GM12878 (cell line): ENCODE data around the gene CDKN3. TPM values are rescaled to one million over a fixed set of nuclear protein-coding genes. Genes with fewer than 3 reads are reported as not detected.

Experiments
- ATAC-seq: fragments of 200-7000 bp; cut with Tn5 transposase; 3 replicates; pipeline ENCODE4 v1.9.1; 2020; ENCODE audit warnings: mild to moderate bottlenecking, moderate library complexity
- BruUV-seq: library from RNA; stranded (reverse); fragments of 400-500 nt; replicated peaks from 2 replicates; lab custom pipeline; 2021; lab: Mats Ljungman, UMichigan
- CTCF ChIA-PET: fragments of 300-600 bp; sonication (Branson Sonifier 250); formaldehyde crosslinking; extraction: SDS; loops from one replicate; lab custom pipeline; 2021; ENCODE audit warnings: inconsistent platforms; lab: Yijun Ruan, JAX
- POLR2A ChIA-PET: fragments of 350-600 bp; formaldehyde crosslinking; extraction: SDS; loops from one replicate; lab custom pipeline; 2021; ENCODE audit warnings: inconsistent platforms; lab: Charles Lee
- RAD21 ChIA-PET: fragments of 300-600 bp; sonication (Branson Sonifier 250); formaldehyde crosslinking; loops from one replicate; lab custom pipeline; 2023; ENCODE audit warnings: antibody characterized with exemption; ENCODE audit not compliant: unreplicated experiment; lab: Charles Lee
- SMC1A ChIA-PET: fragments of 300-600 bp; sonication (Branson Sonifier 250); formaldehyde crosslinking; loops from one replicate; lab custom pipeline; 2023; ENCODE audit not compliant: unreplicated experiment, uncharacterized antibody; lab: Charles Lee
- DNase-seq: peaks from one replicate; pipeline ENCODE4 v3.0.0-alpha.2; 2011; ENCODE audit warnings: low read depth, low spot score
- FAIRE-seq: peaks from 3 replicates; lab custom pipeline; 2011; peaks lifted over from hg19 to GRCh38; lab: Jason Lieb, UNC
- H2AFZ ChIP-seq: 2 replicates; pipeline ENCODE4 v1.6.0; 2011; ENCODE audit warnings: low read depth, low read length, control low read depth; ENCODE audit not compliant: control insufficient read depth
- H3K27ac ChIP-seq: 2 replicates; pipeline ENCODE4 v1.5.1; 2011; ENCODE audit warnings: control low read depth; ENCODE audit not compliant: control insufficient read depth, insufficient read depth
- H3K27me3 ChIP-seq, 2 experiments: replicated peaks in 1 of 2; 2 replicates each; pipeline versions ENCODE4 v1.6.0 to v1.6.1; 2011; ENCODE audit warnings: low read length in 1 of 2; ENCODE audit not compliant: control insufficient read depth in 2 of 2, insufficient read depth in 2 of 2
- H3K36me3 ChIP-seq, 2 experiments: 2 replicates each; pipeline ENCODE4 v1.5.1; 2011; ENCODE audit warnings: low read length in 1 of 2; ENCODE audit not compliant: control insufficient read depth in 2 of 2, insufficient read depth in 2 of 2
- H3K4me1 ChIP-seq: 2 replicates; pipeline ENCODE4 v1.6.1; 2011; ENCODE audit warnings: mild to moderate bottlenecking, low read length, moderate library complexity, mixed read lengths; ENCODE audit not compliant: control insufficient read depth, insufficient read depth
- H3K4me2 ChIP-seq: 2 replicates; pipeline ENCODE4 v1.6.0; 2011; ENCODE audit warnings: control low read depth; ENCODE audit not compliant: control insufficient read depth, insufficient read depth
- H3K4me3 ChIP-seq: fragments of 200-600 bp; sonication (generic); 2 replicates; pipeline ENCODE4 v1.5.1; 2016
- H3K79me2 ChIP-seq: 2 replicates; pipeline ENCODE4 v1.6.0; 2011; ENCODE audit warnings: low read length; ENCODE audit not compliant: control insufficient read depth, insufficient read depth
- H3K9ac ChIP-seq: 2 replicates; pipeline ENCODE4 v1.8.0; 2011; ENCODE audit warnings: low read length, control low read depth, mixed read lengths; ENCODE audit not compliant: control insufficient read depth, insufficient read depth
- H3K9me3 ChIP-seq: replicated peaks from 3 replicates; pipeline ENCODE4 v1.5.1; 2011; ENCODE audit warnings: mild to moderate bottlenecking, low read length; ENCODE audit not compliant: control insufficient read depth, insufficient read depth
- H4K20me1 ChIP-seq: 2 replicates; pipeline ENCODE4 v1.6.0; 2011; ENCODE audit not compliant: control insufficient read depth, insufficient read depth
- BMI1 ChIP-seq: fragments of 450-650 bp; IDR thresholded peaks from 2 replicates; pipeline ENCODE4 v1.6.1; 2016; ENCODE audit warnings: mild to moderate bottlenecking, moderate library complexity, borderline replicate concordance
- LARP7 ChIP-seq: fragments of 450-650 bp; IDR thresholded peaks from 2 replicates; pipeline ENCODE4 v1.6.1; 2017; ENCODE audit warnings: mild to moderate bottlenecking
- MTA3 ChIP-seq: IDR thresholded peaks from 2 replicates; pipeline ENCODE4 v1.6.1; 2012; ENCODE audit warnings: low read length, inconsistent platforms, borderline replicate concordance
- MYC ChIP-seq: IDR thresholded peaks from 2 replicates; pipeline ENCODE4 v1.6.1; 2011; ENCODE audit warnings: mild to moderate bottlenecking, low read length, moderate library complexity, inconsistent platforms; ENCODE audit not compliant: insufficient read depth, insufficient replicate concordance, insufficient read length, severe bottlenecking
- PAX8 ChIP-seq: fragments of 450-650 bp; IDR thresholded peaks from 2 replicates; pipeline ENCODE4 v1.6.1; 2017; ENCODE audit warnings: mild to moderate bottlenecking, moderate library complexity
- PML ChIP-seq: IDR thresholded peaks from 2 replicates; pipeline ENCODE4 v1.6.1; 2012; ENCODE audit warnings: low read length, inconsistent platforms
- RELA ChIP-seq: fragments of 450-650 bp; IDR thresholded peaks from 2 replicates; pipeline ENCODE4 v1.8.0; 2014; ENCODE audit warnings: borderline replicate concordance; ENCODE audit not compliant: partially characterized antibody
- YBX1 ChIP-seq: fragments of 450-650 bp; IDR thresholded peaks from 2 replicates; pipeline ENCODE4 v1.6.1; 2016; ENCODE audit warnings: antibody characterized with exemption
- ZNF274 ChIP-seq: IDR thresholded peaks from one replicate; pipeline ENCODE4 v1.8.0; 2011; ENCODE audit not compliant: insufficient read length, insufficient read depth
- WGBS: methylation state at CpG from one replicate; pipeline ENCODE4 v1.1.6; 2016; ENCODE audit warnings: low lambda C conversion rate; ENCODE audit not compliant: insufficient replicate concordance, insufficient coverage; ENCODE audit errors: missing lambda C conversion rate; 5-methylcytosine and 5-hydroxymethylcytosine counted together
- in situ Hi-C: fragments of 300-500 bp; cut with MboI; formaldehyde crosslinking; loops from 9 replicates; pipeline ENCODE4 v1.14.3; 2018; ENCODE audit warnings: mixed read lengths
- intact Hi-C: fragments of 100-400 bp; cut with micrococcal nuclease; formaldehyde crosslinking; loops from one replicate; pipeline ENCODE4 v1.14.2; 2022; ENCODE audit not compliant: unreplicated experiment
- polyA plus RNA-seq, 11 experiments: library from polyadenylated mRNA; depleted of rRNA in 4 of 11; unstranded in 6 of 11; stranded (reverse) in 5 of 11; fragments of >200 nt; fragmentation: Nextera tagmentation in 4 of 11; fragmentation: Illumina TruSeq in 1 of 11; extraction: Ambion mirVana in 4 of 11; extraction: Trizol in 1 of 11; gene quantifications; 1 replicate in 1 of 11; 2 replicates in 10 of 11; pipeline versions ENCODE4 v1.2.1 to v1.2.3, GENCODE V29; 2011 to 2016; ENCODE audit warnings: inconsistent platforms in 2 of 11, missing spikeins in 2 of 11, low read depth in 1 of 11
- total RNA-seq, 4 experiments: library from RNA; depleted of rRNA in 3 of 4; stranded (reverse); fragments of >200 nt in 3 of 4; fragmentation: Illumina TruSeq in 1 of 4; extraction: Trizol in 1 of 4; gene quantifications; 2 replicates each; pipeline versions ENCODE4 v1.2.1 to v1.2.3, GENCODE V29; 2013 to 2021
- TF ChIP-seq, protein P1 (sequence below): fragments of 450-650 bp; IDR thresholded peaks from 2 replicates; pipeline ENCODE4 v1.6.1; 2018; ENCODE audit warnings: borderline replicate concordance, mild to moderate bottlenecking; ENCODE audit not compliant: partially characterized antibody

Gene CDKN3
- total and polyA plus RNA-seq, 10 of the 15 experiments (the other 5 are each of a cell fraction or from before 2014, with no cell fraction given): 54.9 to 197 (median 111) TPM

DNA sequence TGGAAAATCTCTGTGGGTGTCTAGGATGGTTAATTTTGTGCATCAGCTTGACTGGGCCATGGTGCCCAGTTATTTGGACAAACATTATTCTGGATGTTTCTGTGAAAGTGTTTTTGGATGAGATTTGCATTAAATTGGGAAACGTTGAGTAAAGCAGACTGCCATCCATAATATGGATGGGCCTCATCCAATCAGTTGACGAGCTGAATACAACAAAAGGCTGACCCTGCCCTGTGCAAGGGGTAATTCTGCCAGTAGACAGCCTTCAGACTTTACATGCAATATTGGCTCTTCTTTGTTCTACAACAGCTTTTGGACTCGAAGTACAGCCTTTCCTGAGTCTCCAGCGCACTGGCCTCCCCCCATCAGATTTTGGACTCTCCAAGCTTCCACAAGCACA is 1.5 kb upstream of the CDKN3 start:
- SMC1A ChIA-PET: interaction anchor here (0.6 to 3.6 kb wide), 2 partner anchors 40 to 177 kb away, joined by 3 to 21 read pairs; no protein-coding TSS in a partner anchor
- DNase-seq (no peak), FAIRE-seq (no peak), ATAC-seq (no peak)
- in situ Hi-C loops: no loop called here
- Histone ChIP-seq H3K27ac (no peak overlapping the region), H3K9ac (no peak overlapping the region), H3K9me3 (no peaks in the 10 kb centered on the region), H3K4me2 (no peak overlapping the region), H3K36me3 (no peaks in the 10 kb centered on the region), H4K20me1 (no peaks in the 10 kb centered on the region), H3K27me3 (no peaks in the 10 kb centered on the region), H3K79me2 (peaks cover 17% of the 10 kb centered on the region), H3K4me3 (no peak overlapping the region), H2AFZ (no peak overlapping the region), H3K4me1 (no peaks in the 10 kb centered on the region)
- intact Hi-C loops: loop anchor here (5.0 kb wide), 2 partner anchors 42 to 92 kb away; partner anchors contain the start of gene GMFB
- CTCF ChIA-PET: interaction anchor here (0.8 to 1.2 kb wide), 2 partner anchors 20 to 381 kb away, joined by 3 read pairs; no protein-coding TSS in a partner anchor
- BruUV-seq: no TSS peak
- POLR2A ChIA-PET: interaction anchor here (1.1 kb wide), 1 partner anchor 128 kb away, joined by 3 read pairs; no protein-coding TSS in a partner anchor
- RAD21 ChIA-PET: interaction anchor here (4.1 kb wide), 1 partner anchor 92 kb away, joined by 16 read pairs; no protein-coding TSS in a partner anchor
- WGBS: 64% methylated on average over 4 of the region's 4 CpGs
- TF ChIP-seq PML (no peak), RELA (no peak), PAX8 (no peak), YBX1 (no peak), ZNF274 (no peak), LARP7 (no peak), MTA3 (no peak), MYC (no peak), BMI1 (no peak)
- TF ChIP-seq, protein P1, sequence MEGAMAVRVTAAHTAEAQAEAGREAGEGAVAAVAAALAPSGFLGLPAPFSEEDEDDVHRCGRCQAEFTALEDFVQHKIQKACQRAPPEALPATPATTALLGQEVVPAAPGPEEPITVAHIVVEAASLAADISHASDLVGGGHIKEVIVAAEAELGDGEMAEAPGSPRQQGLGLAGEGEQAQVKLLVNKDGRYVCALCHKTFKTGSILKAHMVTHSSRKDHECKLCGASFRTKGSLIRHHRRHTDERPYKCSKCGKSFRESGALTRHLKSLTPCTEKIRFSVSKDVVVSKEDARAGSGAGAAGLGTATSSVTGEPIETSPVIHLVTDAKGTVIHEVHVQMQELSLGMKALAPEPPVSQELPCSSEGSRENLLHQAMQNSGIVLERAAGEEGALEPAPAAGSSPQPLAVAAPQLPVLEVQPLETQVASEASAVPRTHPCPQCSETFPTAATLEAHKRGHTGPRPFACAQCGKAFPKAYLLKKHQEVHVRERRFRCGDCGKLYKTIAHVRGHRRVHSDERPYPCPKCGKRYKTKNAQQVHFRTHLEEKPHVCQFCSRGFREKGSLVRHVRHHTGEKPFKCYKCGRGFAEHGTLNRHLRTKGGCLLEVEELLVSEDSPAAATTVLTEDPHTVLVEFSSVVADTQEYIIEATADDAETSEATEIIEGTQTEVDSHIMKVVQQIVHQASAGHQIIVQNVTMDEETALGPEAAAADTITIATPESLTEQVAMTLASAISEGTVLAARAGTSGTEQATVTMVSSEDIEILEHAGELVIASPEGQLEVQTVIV: no peak
- TF ChIP-seq, all 136 proteins: peak for 0
